ENCODE results near the gene PROX1.

PROX1 gene

GRCh38 chr1:213987927-213988506, at the start of gene PROX1:
PROX1 (plus strand) TSS chr1:213987973; CDS start chr1:213996536, 8,563 bp downstream.
- H3K9ac ChIP-seq (ENCODE audit: low read depth in 1 of 2, low read length in 2 of 2) = peak within 1 kb of the TSS; percentile 68 to 80
- H3K4me1 ChIP-seq (ENCODE audit: control insufficient read depth in 2 of 2, insufficient read depth in 2 of 2, low read length in 2 of 2) = peaks cover 18 to 22% of the 10 kb centered on the region in 2 donors
- no peaks in the 10 kb centered on the region for H3K9me3 ChIP-seq (ENCODE audit: control insufficient read depth in 2 of 2, low read length in 2 of 2)
- H3K4me3 ChIP-seq (ENCODE audit: low read length in 2 of 2) = peak within 1 kb of the TSS; percentile 82 to 84
- peaks cover 39 to 54% of the 10 kb centered on the region in 2 donors for H3K27me3 ChIP-seq (ENCODE audit: control insufficient read depth in 2 of 2, insufficient read depth in 2 of 2, low read length in 2 of 2)
- H3K27ac ChIP-seq (ENCODE audit: low read depth in 2 of 2, low read length in 2 of 2) = peak within 1 kb of the TSS; percentile 72 to 74
- no peaks in the 10 kb centered on the region for H3K36me3 ChIP-seq (ENCODE audit: control insufficient read depth in 2 of 2, insufficient read depth in 2 of 2, low read length in 2 of 2)

- no peak overlapping the region for H3K9ac ChIP-seq (ENCODE audit: low read depth in 1 of 2, low read length in 2 of 2)
- no peak overlapping the region for H3K27ac ChIP-seq (ENCODE audit: low read depth in 2 of 2, low read length in 2 of 2)
- H3K27me3 ChIP-seq (ENCODE audit: control insufficient read depth in 2 of 2, insufficient read depth in 2 of 2, low read length in 2 of 2) = no peaks in the 10 kb centered on the region
- no peak overlapping the region for H3K4me3 ChIP-seq (ENCODE audit: low read length in 2 of 2)
- no peaks in the 10 kb centered on the region for H3K4me1 ChIP-seq (ENCODE audit: control insufficient read depth in 2 of 2, insufficient read depth in 2 of 2, low read length in 2 of 2)
- H3K36me3 ChIP-seq (ENCODE audit: control insufficient read depth in 2 of 2, insufficient read depth in 2 of 2, low read length in 2 of 2) = no peaks in the 10 kb centered on the region
- no peaks in the 10 kb centered on the region for H3K9me3 ChIP-seq (ENCODE audit: control insufficient read depth in 2 of 2, low read length in 2 of 2)
These were observed 49.0 kb upstream of the PROX1 start for GRCh38 chr1:213938776-213939175.

- Histone ChIP-seq H3K4me3 (ENCODE audit: low read length in 2 of 2) (no peak overlapping the region), H3K27ac (ENCODE audit: low read depth in 2 of 2, low read length in 2 of 2) (no peak overlapping the region), H3K9ac (ENCODE audit: low read depth in 1 of 2, low read length in 2 of 2) (no peak overlapping the region), H3K27me3 (ENCODE audit: control insufficient read depth in 2 of 2, insufficient read depth in 2 of 2, low read length in 2 of 2) (no peaks in the 10 kb centered on the region), H3K36me3 (ENCODE audit: control insufficient read depth in 2 of 2, insufficient read depth in 2 of 2, low read length in 2 of 2) (no peaks in the 10 kb centered on the region), H3K4me1 (ENCODE audit: control insufficient read depth in 2 of 2, insufficient read depth in 2 of 2, low read length in 2 of 2) (no peaks in the 10 kb centered on the region), H3K9me3 (ENCODE audit: control insufficient read depth in 2 of 2, low read length in 2 of 2) (no peaks in the 10 kb centered on the region)
These were observed 47.9 kb upstream of the PROX1 start for GRCh38 chr1:213939888-213940287.

GRCh38 chr1:213940947-213941346, 46.8 kb upstream of the PROX1 start:
- H3K9me3 ChIP-seq (ENCODE audit: control insufficient read depth in 2 of 2, low read length in 2 of 2) = no peaks in the 10 kb centered on the region
- no peak overlapping the region for H3K4me3 ChIP-seq (ENCODE audit: low read length in 2 of 2)
- H3K27me3 ChIP-seq (ENCODE audit: control insufficient read depth in 2 of 2, insufficient read depth in 2 of 2, low read length in 2 of 2) = no peaks in the 10 kb centered on the region
- no peak overlapping the region for H3K27ac ChIP-seq (ENCODE audit: low read depth in 2 of 2, low read length in 2 of 2)
- H3K4me1 ChIP-seq (ENCODE audit: control insufficient read depth in 2 of 2, insufficient read depth in 2 of 2, low read length in 2 of 2) = no peaks in the 10 kb centered on the region
- no peak overlapping the region for H3K9ac ChIP-seq (ENCODE audit: low read depth in 1 of 2, low read length in 2 of 2)
- H3K36me3 ChIP-seq (ENCODE audit: control insufficient read depth in 2 of 2, insufficient read depth in 2 of 2, low read length in 2 of 2) = no peaks in the 10 kb centered on the region

- Histone ChIP-seq H3K27ac (ENCODE audit: low read depth in 2 of 2, low read length in 2 of 2) (no peak overlapping the region), H3K9me3 (ENCODE audit: control insufficient read depth in 2 of 2, low read length in 2 of 2) (no peaks in the 10 kb centered on the region), H3K4me3 (ENCODE audit: low read length in 2 of 2) (no peak overlapping the region), H3K4me1 (ENCODE audit: control insufficient read depth in 2 of 2, insufficient read depth in 2 of 2, low read length in 2 of 2) (no peaks in the 10 kb centered on the region), H3K9ac (ENCODE audit: low read depth in 1 of 2, low read length in 2 of 2) (no peak overlapping the region), H3K36me3 (ENCODE audit: control insufficient read depth in 2 of 2, insufficient read depth in 2 of 2, low read length in 2 of 2) (no peaks in the 10 kb centered on the region), H3K27me3 (ENCODE audit: control insufficient read depth in 2 of 2, insufficient read depth in 2 of 2, low read length in 2 of 2) (no peaks in the 10 kb centered on the region)
These were observed 45.7 kb upstream of the PROX1 start for GRCh38 chr1:213942061-213942460.

GRCh38 chr1:213947200-213947801, 40.5 kb upstream of the PROX1 start:
- no peaks in the 10 kb centered on the region for H3K9me3 ChIP-seq (ENCODE audit: control insufficient read depth in 2 of 2, low read length in 2 of 2)
- no peak overlapping the region for H3K9ac ChIP-seq (ENCODE audit: low read depth in 1 of 2, low read length in 2 of 2)
- peaks cover 0 to 2% of the 10 kb centered on the region in 2 donors for H3K4me1 ChIP-seq (ENCODE audit: control insufficient read depth in 2 of 2, insufficient read depth in 2 of 2, low read length in 2 of 2)
- H3K36me3 ChIP-seq (ENCODE audit: control insufficient read depth in 2 of 2, insufficient read depth in 2 of 2, low read length in 2 of 2) = no peaks in the 10 kb centered on the region
- H3K4me3 ChIP-seq (ENCODE audit: low read length in 2 of 2) = no peak overlapping the region
- no peak overlapping the region for H3K27ac ChIP-seq (ENCODE audit: low read depth in 2 of 2, low read length in 2 of 2)
- H3K27me3 ChIP-seq (ENCODE audit: control insufficient read depth in 2 of 2, insufficient read depth in 2 of 2, low read length in 2 of 2) = no peaks in the 10 kb centered on the region

- no peak overlapping the region for H3K9ac ChIP-seq (ENCODE audit: low read depth in 1 of 2, low read length in 2 of 2)
- peaks cover 0 to 2% of the 10 kb centered on the region in 2 donors for H3K4me1 ChIP-seq (ENCODE audit: control insufficient read depth in 2 of 2, insufficient read depth in 2 of 2, low read length in 2 of 2)
- H3K27ac ChIP-seq (ENCODE audit: low read depth in 2 of 2, low read length in 2 of 2) = no peak overlapping the region
- H3K27me3 ChIP-seq (ENCODE audit: control insufficient read depth in 2 of 2, insufficient read depth in 2 of 2, low read length in 2 of 2) = no peaks in the 10 kb centered on the region
- no peak overlapping the region for H3K4me3 ChIP-seq (ENCODE audit: low read length in 2 of 2)
- H3K36me3 ChIP-seq (ENCODE audit: control insufficient read depth in 2 of 2, insufficient read depth in 2 of 2, low read length in 2 of 2) = no peaks in the 10 kb centered on the region
- no peaks in the 10 kb centered on the region for H3K9me3 ChIP-seq (ENCODE audit: control insufficient read depth in 2 of 2, low read length in 2 of 2)
These were observed 35.9 kb upstream of the PROX1 start for GRCh38 chr1:213951876-213952275.

- no peaks in the 10 kb centered on the region for H3K4me1 ChIP-seq (ENCODE audit: control insufficient read depth in 2 of 2, insufficient read depth in 2 of 2, low read length in 2 of 2)
- no peak overlapping the region for H3K27ac ChIP-seq (ENCODE audit: low read depth in 2 of 2, low read length in 2 of 2)
- no peaks in the 10 kb centered on the region for H3K9me3 ChIP-seq (ENCODE audit: control insufficient read depth in 2 of 2, low read length in 2 of 2)
- no peaks in the 10 kb centered on the region for H3K27me3 ChIP-seq (ENCODE audit: control insufficient read depth in 2 of 2, insufficient read depth in 2 of 2, low read length in 2 of 2)
- H3K4me3 ChIP-seq (ENCODE audit: low read length in 2 of 2) = no peak overlapping the region
- no peak overlapping the region for H3K9ac ChIP-seq (ENCODE audit: low read depth in 1 of 2, low read length in 2 of 2)
- no peaks in the 10 kb centered on the region for H3K36me3 ChIP-seq (ENCODE audit: control insufficient read depth in 2 of 2, insufficient read depth in 2 of 2, low read length in 2 of 2)
These were observed 34.0 kb upstream of the PROX1 start for GRCh38 chr1:213953806-213954205.

GRCh38 chr1:213956295-213956770, 31.4 kb upstream of the PROX1 start:
- no peak overlapping the region for H3K9ac ChIP-seq (ENCODE audit: low read depth in 1 of 2, low read length in 2 of 2)
- H3K4me3 ChIP-seq (ENCODE audit: low read length in 2 of 2) = no peak overlapping the region
- no peak overlapping the region for H3K27ac ChIP-seq (ENCODE audit: low read depth in 2 of 2, low read length in 2 of 2)
- H3K4me1 ChIP-seq (ENCODE audit: control insufficient read depth in 2 of 2, insufficient read depth in 2 of 2, low read length in 2 of 2) = no peaks in the 10 kb centered on the region
- H3K9me3 ChIP-seq (ENCODE audit: control insufficient read depth in 2 of 2, low read length in 2 of 2) = no peaks in the 10 kb centered on the region
- no peaks in the 10 kb centered on the region for H3K27me3 ChIP-seq (ENCODE audit: control insufficient read depth in 2 of 2, insufficient read depth in 2 of 2, low read length in 2 of 2)
- H3K36me3 ChIP-seq (ENCODE audit: control insufficient read depth in 2 of 2, insufficient read depth in 2 of 2, low read length in 2 of 2) = no peaks in the 10 kb centered on the region

- H3K4me1 ChIP-seq (ENCODE audit: control insufficient read depth in 2 of 2, insufficient read depth in 2 of 2, low read length in 2 of 2) = no peaks in the 10 kb centered on the region
- no peak overlapping the region for H3K27ac ChIP-seq (ENCODE audit: low read depth in 2 of 2, low read length in 2 of 2)
- no peak overlapping the region for H3K4me3 ChIP-seq (ENCODE audit: low read length in 2 of 2)
- no peaks in the 10 kb centered on the region for H3K27me3 ChIP-seq (ENCODE audit: control insufficient read depth in 2 of 2, insufficient read depth in 2 of 2, low read length in 2 of 2)
- H3K9ac ChIP-seq (ENCODE audit: low read depth in 1 of 2, low read length in 2 of 2) = no peak overlapping the region
- H3K36me3 ChIP-seq (ENCODE audit: control insufficient read depth in 2 of 2, insufficient read depth in 2 of 2, low read length in 2 of 2) = no peaks in the 10 kb centered on the region
- H3K9me3 ChIP-seq (ENCODE audit: control insufficient read depth in 2 of 2, low read length in 2 of 2) = no peaks in the 10 kb centered on the region
These were observed 29.4 kb upstream of the PROX1 start for GRCh38 chr1:213958346-213958745.
